Smooth muscle cell of trachea (primary cell): Measurements from ENCODE around the gene PYGL. TPM values are rescaled to one million over a fixed set of nuclear protein-coding genes. Genes with fewer than 3 reads are reported as not detected.

Source experiments
- total RNA-seq: library from RNA; depleted of rRNA; stranded (reverse); fragments of >200 nt; gene quantifications from 2 replicates; pipeline ENCODE4 v1.2.1, GENCODE V29; 2014

Gene PYGL
- total RNA-seq, result 63.3 and 90.3 TPM in 2 replicates

DNA sequence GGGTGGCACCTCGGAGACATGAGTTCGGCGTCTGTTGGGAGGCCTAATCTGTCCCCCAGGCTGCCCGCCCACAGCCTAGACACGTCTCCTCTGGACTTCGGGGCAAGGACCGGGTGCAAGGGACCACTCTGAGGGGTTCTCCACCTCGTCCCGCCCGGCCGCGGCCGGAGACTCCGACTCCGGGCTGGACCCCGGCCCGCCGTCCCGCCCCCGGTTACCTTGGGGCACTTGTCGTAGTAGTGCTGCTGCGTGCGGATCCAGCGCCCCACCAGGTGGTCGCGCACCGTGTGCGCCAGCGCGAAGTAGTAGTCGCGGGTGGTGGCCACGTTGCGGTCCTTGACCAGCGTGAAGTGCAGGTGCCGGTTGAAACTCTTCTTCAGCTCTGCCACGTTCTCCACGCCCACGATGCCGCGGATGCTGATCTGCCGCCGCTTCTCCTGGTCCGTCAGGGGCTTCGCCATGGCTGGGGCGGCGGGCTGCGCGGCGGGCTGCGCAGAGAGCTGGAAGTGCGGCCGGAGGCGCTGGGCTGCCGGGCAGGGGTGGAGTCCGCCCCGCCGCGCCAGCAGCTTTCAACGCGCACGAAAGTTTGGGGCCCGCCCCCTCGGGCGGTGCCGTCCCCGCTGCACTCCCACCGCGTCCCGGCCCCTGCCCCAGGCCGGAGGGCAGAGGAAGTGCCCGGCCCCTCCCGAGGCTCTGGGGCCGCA is at the start of gene PYGL:
TSS of gene PYGL (minus strand) at position 541 of the 704 bp plus-strand sequence. CDS start at position 461, 80 bp downstream.

DNA sequence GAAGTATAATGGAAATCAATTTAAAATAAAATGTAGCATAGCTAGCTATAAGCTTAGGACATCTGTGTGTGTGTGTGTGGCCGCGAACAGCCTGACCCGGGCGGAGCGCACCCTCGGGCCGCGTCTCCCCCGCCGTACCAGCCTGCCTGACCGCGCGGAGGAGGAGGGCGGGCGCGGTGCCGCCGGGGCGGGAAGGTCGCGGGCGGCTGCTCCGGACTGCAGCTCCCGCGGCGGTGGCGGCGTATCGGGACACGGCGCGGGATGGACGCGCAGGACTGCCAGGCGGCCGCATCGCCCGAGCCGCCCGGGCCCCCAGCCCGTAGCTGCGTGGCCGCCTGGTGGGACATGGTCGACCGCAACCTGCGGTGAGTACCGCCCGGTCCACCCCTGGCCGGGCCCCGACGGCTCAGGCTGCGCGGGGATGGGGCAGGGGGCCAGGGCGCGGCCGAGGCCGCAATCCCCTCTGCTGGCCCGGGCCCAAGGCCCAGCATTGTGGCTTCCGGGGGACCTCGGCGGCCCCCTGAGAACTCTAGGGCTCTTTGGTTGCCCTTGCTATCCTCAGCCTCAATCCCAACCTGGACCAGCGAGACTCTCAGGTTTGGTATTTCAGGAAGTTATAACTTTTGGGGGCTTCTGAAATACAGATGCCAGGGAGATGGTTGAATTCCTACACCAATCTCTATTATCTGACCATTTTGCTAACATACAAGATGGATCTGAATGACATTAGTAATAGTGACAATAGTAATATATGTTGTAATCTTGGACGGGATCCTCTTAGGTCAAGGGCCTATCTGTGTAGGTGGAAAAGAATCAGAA is 72.2 kb downstream of the PYGL start, which contains the start of gene ABHD12B:
TSS of gene ABHD12B (plus strand) at position 140 of the 819 bp plus-strand sequence. CDS start at position 262, 122 bp downstream.

Other genes starting within 250 kb of the PYGL start
- 29.6 and 43.5 TPM in 2 replicates for gene NIN, start 113.3 kb downstream of the PYGL start, total RNA-seq
- gene ABHD12B, start 72.4 kb downstream of the PYGL start, total RNA-seq, result not detected in 2 replicates
- gene TRIM9, start 150.6 kb upstream of the PYGL start, total RNA-seq, result 0.15 and 0.50 TPM in 2 replicates